GM10248 (cell line): ENCODE measurements around the gene CLBA1.
"Not testable (repeated sequence)": the region's sequence is repeated elsewhere in the genome, so short reads cannot be mapped to it uniquely, and the experiment has no call there.

Experiments used
- CTCF ChIA-PET: fragments of 300-600 bp; sonication (Branson Sonifier 250); formaldehyde crosslinking; extraction: SDS; loops from one replicate; lab custom pipeline; 2021; ENCODE audit warnings: antibody characterized with exemption; lab: Yijun Ruan, JAX
- POLR2A ChIA-PET: fragments of 350-650 bp; sonication (Branson Sonifier 250); formaldehyde crosslinking; extraction: SDS; loops from one replicate; lab custom pipeline; 2020; ENCODE audit warnings: antibody characterized with exemption; lab: Yijun Ruan, JAX
- DNase-seq: peaks from one replicate; pipeline ENCODE4 v3.0.0; 2012; ENCODE audit errors: extremely low spot score
- TF ChIP-seq, protein P1 (sequence below): IDR thresholded peaks from 2 replicates; pipeline ENCODE4 v1.5.1; 2012; ENCODE audit warnings: mild to moderate bottlenecking, low read depth; ENCODE audit errors: extremely low read depth, missing control alignments, control extremely low read depth

CLBA1 gene

DNA sequence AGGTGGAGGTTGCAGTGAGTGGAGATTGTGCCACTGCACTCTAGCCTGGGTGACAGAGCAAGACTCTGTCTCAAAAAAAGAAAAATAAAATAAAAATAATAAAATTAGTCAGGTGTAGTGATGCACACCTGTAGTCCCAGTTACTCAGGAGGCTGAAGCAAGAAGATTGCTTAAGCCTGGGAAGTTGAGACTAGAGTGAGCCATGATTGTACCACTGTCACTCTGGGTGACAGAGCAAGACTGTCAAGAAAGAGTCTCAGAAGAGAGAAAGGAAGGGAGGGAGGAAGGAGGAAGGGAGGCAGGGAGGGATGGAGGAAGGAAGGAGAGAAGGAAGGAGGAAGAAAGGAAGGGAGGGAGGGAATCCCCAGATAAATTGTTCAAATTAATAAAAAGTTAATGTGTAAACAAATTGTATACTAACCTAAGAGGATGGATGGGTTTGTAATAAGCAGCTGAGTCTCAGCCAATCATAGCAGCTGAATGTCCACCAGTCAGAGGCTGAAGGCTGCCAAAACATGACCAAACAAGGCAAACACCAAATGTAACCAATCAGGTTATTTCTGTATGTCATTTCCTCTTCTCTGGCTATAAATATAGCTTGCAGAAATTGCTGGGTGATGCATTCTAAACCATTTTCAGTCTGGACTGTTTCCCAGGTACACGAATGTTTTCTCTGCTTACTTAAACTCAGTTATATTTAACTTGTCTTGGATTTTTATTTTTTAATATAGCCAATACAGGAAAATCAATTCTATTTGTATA lies 41.4 kb downstream of the CLBA1 start:
- TF ChIP-seq, protein P1, sequence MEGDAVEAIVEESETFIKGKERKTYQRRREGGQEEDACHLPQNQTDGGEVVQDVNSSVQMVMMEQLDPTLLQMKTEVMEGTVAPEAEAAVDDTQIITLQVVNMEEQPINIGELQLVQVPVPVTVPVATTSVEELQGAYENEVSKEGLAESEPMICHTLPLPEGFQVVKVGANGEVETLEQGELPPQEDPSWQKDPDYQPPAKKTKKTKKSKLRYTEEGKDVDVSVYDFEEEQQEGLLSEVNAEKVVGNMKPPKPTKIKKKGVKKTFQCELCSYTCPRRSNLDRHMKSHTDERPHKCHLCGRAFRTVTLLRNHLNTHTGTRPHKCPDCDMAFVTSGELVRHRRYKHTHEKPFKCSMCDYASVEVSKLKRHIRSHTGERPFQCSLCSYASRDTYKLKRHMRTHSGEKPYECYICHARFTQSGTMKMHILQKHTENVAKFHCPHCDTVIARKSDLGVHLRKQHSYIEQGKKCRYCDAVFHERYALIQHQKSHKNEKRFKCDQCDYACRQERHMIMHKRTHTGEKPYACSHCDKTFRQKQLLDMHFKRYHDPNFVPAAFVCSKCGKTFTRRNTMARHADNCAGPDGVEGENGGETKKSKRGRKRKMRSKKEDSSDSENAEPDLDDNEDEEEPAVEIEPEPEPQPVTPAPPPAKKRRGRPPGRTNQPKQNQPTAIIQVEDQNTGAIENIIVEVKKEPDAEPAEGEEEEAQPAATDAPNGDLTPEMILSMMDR, result no peak
- peak; percentile 39 for DNase-seq
- ChIA-PET POLR2A (no interaction called here), CTCF (interaction anchor here (1.0 to 3.3 kb wide), 3 partner anchors 8 to 51 kb away, joined by 3 to 24 read pairs (median 7); no protein-coding TSS in a partner anchor)

DNA sequence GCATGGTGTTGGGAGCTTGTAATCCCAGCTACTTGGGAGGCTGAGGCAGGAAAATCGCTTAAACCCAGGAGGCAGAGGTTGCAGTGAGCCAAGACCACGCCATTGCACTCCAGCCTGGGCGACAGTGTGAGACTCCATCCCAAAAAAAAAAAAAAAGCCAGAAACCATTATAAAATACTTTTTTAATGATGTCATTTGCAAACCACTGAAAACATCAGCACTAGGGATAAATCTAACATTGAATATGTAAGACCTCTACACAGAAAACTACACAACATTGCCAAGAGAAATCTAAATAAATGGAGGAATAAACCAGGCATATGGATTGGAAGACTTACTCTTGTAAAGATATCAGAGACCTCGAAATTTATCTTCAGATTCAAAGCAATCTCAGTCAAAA lies 42.1 kb downstream of the CLBA1 start:
- DNase-seq, POLR2A ChIA-PET: not testable (repeated sequence)
- CTCF ChIA-PET, result interaction anchor here (1.6 to 5.3 kb wide), 4 partner anchors 15 to 52 kb away, joined by 4 to 37 read pairs (median 14); no protein-coding TSS in a partner anchor

DNA sequence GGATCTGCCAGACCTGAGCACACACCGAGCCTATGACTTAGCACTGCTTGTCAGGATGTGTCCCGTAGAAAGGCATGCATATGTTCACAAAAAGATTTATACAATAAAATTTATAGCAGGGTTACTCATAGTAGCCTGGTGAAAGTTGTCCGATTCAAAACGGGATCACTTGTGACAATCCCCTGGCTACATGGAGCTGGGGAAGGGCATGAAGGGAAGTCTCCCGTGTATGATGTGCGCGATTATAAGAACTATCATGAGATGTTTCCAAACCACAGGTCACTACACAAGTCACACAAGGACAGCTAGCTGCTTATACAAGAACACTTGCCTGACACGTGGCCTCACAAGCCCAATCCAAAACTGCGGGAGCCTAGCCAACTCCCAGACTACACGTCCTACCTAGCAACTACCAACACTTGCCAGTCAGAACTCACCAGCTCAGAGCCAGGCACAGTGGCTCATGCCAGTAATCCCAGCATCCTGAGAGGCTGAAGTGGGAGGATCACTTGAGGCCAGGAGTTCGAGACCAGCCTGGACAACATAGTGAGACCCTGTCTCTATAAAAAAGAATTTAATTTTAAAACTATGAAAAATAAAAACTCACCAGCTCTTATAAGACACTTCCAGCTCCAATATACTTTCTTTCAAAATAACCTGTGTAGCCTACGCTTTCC lies 42.8 kb downstream of the CLBA1 start:
- CTCF ChIA-PET, result interaction anchor here (0.8 to 5.3 kb wide), 5 partner anchors 9 to 58 kb away, joined by 3 to 37 read pairs (median 4); no protein-coding TSS in a partner anchor
- POLR2A ChIA-PET, result no interaction called here
- DNase-seq, result peak; percentile 5
- TF ChIP-seq, protein P1, result no peak

DNA sequence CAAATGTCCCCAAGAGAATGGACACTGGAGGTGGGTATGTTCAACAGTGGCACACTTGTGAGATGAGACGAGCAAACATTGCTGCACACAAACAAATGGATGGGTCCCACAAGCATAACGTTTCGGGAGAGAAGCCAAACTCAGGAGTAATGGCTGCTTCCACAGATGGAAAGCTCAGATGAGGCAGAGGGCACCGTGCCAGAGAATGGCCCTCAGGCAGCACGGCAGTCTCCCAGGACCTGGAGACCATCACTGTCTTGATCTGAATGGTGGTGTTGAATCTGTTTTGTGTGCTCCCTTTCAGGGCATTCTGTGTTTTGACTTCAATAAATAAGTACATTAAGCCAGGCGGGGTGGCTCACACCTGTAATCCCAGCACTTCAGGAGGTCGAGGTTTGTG lies 43.8 kb downstream of the CLBA1 start:
- TF ChIP-seq, protein P1, result no peak
- DNase-seq, result no peak
- ChIA-PET CTCF (interaction anchor here (1.2 to 5.3 kb wide), 2 partner anchors 16 to 57 kb away, joined by 3 to 37 read pairs; no protein-coding TSS in a partner anchor), POLR2A (no interaction called here)

DNA sequence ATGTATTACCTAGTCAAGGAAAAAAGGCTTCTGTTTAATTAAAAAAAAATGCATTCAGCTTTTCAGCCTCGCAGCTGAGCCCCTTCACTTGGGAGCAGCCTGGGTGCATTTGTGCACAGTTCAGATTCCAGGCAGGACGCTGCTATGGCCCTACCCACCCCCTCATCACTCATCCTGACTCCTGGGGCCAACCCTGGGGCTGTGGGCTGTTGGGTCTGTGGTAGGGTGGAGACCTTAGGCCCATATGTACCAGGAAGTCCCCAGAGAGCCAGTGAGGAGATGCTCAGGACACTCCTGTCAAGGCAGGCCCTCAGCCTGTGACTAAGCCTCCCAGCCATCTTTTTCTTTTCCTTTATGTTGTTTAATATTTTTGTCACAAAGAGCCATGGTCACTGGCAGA lies 44.6 kb downstream of the CLBA1 start:
- TF ChIP-seq, protein P1, result no peak
- no peak for DNase-seq
- ChIA-PET CTCF (interaction anchor here (5.3 kb wide), 1 partner anchor 15 kb away, joined by 37 read pairs; no protein-coding TSS in a partner anchor), POLR2A (no interaction called here)

DNA sequence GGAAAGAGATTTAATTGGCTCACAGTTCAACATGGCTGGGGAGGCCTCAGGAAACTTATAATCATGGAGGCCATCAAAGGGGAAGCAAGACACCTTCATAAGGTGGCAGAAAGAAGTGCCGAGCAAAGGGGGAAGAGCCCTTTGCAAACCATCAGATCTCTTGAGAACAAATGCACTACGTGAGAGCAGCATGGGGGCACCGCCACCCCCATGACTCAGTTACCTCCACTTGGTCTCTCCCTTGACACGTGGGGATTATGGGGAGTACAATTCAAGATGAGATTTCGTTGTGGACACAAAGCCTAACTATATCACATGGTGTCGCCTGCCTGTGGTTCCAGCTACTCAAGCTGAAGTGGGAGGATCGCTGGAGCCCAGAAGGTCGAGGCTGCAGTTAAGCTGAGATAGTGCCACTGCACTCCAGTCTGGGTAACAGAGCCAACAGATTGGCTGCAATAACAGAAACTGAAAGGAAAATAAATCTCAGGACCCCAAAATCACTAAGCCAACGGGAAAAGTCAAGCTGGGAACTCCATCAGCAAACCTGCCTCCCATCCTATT lies 45.3 kb downstream of the CLBA1 start:
- POLR2A ChIA-PET, result no interaction called here
- DNase-seq, result no peak
- CTCF ChIA-PET, result interaction anchor here (5.3 kb wide), 1 partner anchor 14 kb away, joined by 37 read pairs; no protein-coding TSS in a partner anchor
- TF ChIP-seq, protein P1, result no peak

DNA sequence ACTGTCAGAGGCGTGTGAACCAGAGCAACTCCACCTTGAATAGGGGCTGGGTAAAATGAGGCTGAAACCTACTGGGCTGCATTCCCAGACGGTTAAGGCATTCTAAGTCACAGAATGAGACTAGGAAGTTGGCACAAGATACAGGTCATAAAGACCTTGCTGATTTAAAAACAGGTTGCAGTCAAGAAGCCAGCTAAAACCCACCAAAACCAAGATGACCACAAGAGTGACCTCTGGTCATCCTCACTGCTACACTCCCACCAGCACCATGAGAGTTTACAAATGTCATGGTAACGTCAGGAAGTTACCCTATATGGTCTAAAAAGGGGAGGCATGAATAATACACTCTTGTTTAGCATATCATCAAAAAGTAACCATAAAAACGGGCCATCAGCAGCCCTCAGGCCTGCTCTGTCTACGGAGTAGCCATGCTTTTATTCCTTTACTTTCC lies 46.9 kb downstream of the CLBA1 start:
- CTCF ChIA-PET, result interaction anchor here (1.2 to 5.3 kb wide), 3 partner anchors 9 to 57 kb away, joined by 3 to 37 read pairs (median 5); no protein-coding TSS in a partner anchor
- POLR2A ChIA-PET, DNase-seq: not testable (repeated sequence)

DNA sequence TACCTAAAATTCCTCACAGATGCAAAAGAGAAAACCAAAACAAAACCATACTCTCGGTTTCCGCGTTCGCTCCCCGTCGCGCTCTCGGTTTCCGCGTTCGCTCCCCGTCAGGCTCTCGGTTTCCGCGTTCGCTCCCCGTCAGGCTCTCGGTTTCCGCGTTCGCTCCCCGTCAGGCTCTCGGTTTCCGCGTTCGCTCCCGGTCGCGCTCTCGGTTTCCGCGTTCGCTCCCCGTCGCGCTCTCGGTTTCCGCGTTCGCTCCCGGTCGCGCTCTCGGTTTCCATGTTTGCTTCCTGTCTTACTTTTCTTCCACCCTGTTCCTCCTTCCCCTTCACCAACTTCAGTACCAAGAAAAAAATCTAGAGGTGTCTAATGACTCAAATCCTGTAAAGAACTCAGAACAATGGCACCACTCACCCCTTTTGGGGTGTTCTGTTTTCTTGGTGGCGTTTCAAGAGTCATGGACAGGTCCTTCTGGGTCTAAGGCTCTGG lies 47.9 kb downstream of the CLBA1 start:
- CTCF ChIA-PET, result interaction anchor here (1.0 to 4.3 kb wide), 5 partner anchors 8 to 58 kb away, joined by 3 to 34 read pairs (median 5); no protein-coding TSS in a partner anchor
- POLR2A ChIA-PET, DNase-seq: not testable (repeated sequence)
